H9 (cell line): Measurements from ENCODE around the gene NCAM1. TPM values are rescaled to one million over a fixed set of nuclear protein-coding genes. Genes with fewer than 3 reads are reported as not detected.

Experiments used
- DNase-seq: peaks from one replicate; pipeline ENCODE4 v3.0.0-alpha.2; 2017
- H2AFZ ChIP-seq: one replicate; pipeline ENCODE4 v1.6.1; 2013; ENCODE audit warnings: mild to moderate bottlenecking, low read length, control low read depth, moderate library complexity
- H2AK5ac ChIP-seq: 2 replicates; pipeline ENCODE4 v1.6.1; 2013; ENCODE audit warnings: low read length, control low read depth, mixed read lengths; ENCODE audit not compliant: insufficient read length
- H2BK120ac ChIP-seq: one replicate; pipeline ENCODE4 v1.6.1; 2013; ENCODE audit warnings: low read depth, mild to moderate bottlenecking, low read length, control low read depth, inconsistent platforms; ENCODE audit not compliant: poor library complexity, severe bottlenecking
- H2BK12ac ChIP-seq: 2 replicates; pipeline ENCODE4 v1.6.1; 2013; ENCODE audit warnings: low read length, control low read depth, mixed read lengths, low read depth; ENCODE audit not compliant: insufficient read length
- H2BK15ac ChIP-seq: 2 replicates; pipeline ENCODE4 v1.6.1; 2013; ENCODE audit warnings: low read depth, low read length, control low read depth
- H2BK20ac ChIP-seq: one replicate; pipeline ENCODE4 v1.6.1; 2013; ENCODE audit warnings: low read depth, mild to moderate bottlenecking, low read length, control low read depth, inconsistent platforms; ENCODE audit not compliant: poor library complexity, severe bottlenecking
- H2BK5ac ChIP-seq: 2 replicates; pipeline ENCODE4 v1.6.1; 2013; ENCODE audit warnings: low read length, control low read depth, mixed read lengths; ENCODE audit not compliant: insufficient read length
- H3K14ac ChIP-seq: 2 replicates; pipeline ENCODE4 v1.6.1; 2013; ENCODE audit warnings: low read length, control low read depth; ENCODE audit not compliant: insufficient read depth
- H3K18ac ChIP-seq: 2 replicates; pipeline ENCODE4 v1.6.1; 2013; ENCODE audit warnings: low read depth, mild to moderate bottlenecking, mixed read lengths, low read length, control low read depth; ENCODE audit not compliant: insufficient read length
- H3K23ac ChIP-seq: 2 replicates; pipeline ENCODE4 v1.6.1; 2013; ENCODE audit warnings: low read length, control low read depth, mixed read lengths, low read depth; ENCODE audit not compliant: insufficient read length
- H3K23me2 ChIP-seq: 2 replicates; pipeline ENCODE4 v1.6.1; 2013; ENCODE audit warnings: low read depth, mild to moderate bottlenecking, mixed read lengths, low read length, control low read depth; ENCODE audit not compliant: insufficient read length, poor library complexity, severe bottlenecking
- H3K27ac ChIP-seq: 2 replicates; pipeline ENCODE4 v1.5.1; 2013; ENCODE audit warnings: low read length, control low read depth, mixed read lengths, low read depth; ENCODE audit not compliant: insufficient read length
- H3K27me3 ChIP-seq: 2 replicates; pipeline ENCODE4 v1.6.1; 2013; ENCODE audit warnings: low read length, control low read depth, inconsistent platforms; ENCODE audit not compliant: insufficient read depth
- H3K4ac ChIP-seq: 2 replicates; pipeline ENCODE4 v1.6.1; 2013; ENCODE audit warnings: low read depth, mild to moderate bottlenecking, control low read depth, inconsistent platforms, low read length, moderate library complexity
- H3K4me1 ChIP-seq: 2 replicates; pipeline ENCODE4 v1.6.1; 2013; ENCODE audit warnings: low read length, control low read depth, inconsistent platforms; ENCODE audit not compliant: insufficient read depth
- H3K4me2 ChIP-seq: 2 replicates; pipeline ENCODE4 v1.6.1; 2013; ENCODE audit warnings: low read length, control low read depth, mixed read lengths; ENCODE audit not compliant: insufficient read length, insufficient read depth
- H3K56ac ChIP-seq: 2 replicates; pipeline ENCODE4 v1.6.1; 2013; ENCODE audit warnings: low read depth, mild to moderate bottlenecking, mixed read lengths, low read length, control low read depth; ENCODE audit not compliant: insufficient read length
- H3K79me1 ChIP-seq: 2 replicates; pipeline ENCODE4 v1.6.1; 2013; ENCODE audit warnings: low read depth, mild to moderate bottlenecking, moderate library complexity, low read length, control low read depth, inconsistent platforms; ENCODE audit not compliant: insufficient read depth, poor library complexity, severe bottlenecking
- H3K79me2 ChIP-seq: 2 replicates; pipeline ENCODE4 v1.6.1; 2013; ENCODE audit warnings: low read length, control low read depth, inconsistent platforms; ENCODE audit not compliant: insufficient read depth
- H3K9ac ChIP-seq: 2 replicates; pipeline ENCODE4 v1.6.1; 2013; ENCODE audit warnings: low read length, control low read depth, mixed read lengths; ENCODE audit not compliant: insufficient read length; ENCODE audit errors: extremely low read depth
- H3K9me3 ChIP-seq: one replicate; pipeline ENCODE4 v1.6.1; 2013; ENCODE audit warnings: low read depth, low read length, inconsistent platforms; ENCODE audit not compliant: control insufficient read depth
- H3T11ph ChIP-seq: one replicate; pipeline ENCODE4 v1.6.1; 2013; ENCODE audit warnings: mild to moderate bottlenecking, low read length, control low read depth, inconsistent platforms
- H4K20me1 ChIP-seq: one replicate; pipeline ENCODE4 v1.6.1; 2013; ENCODE audit not compliant: control insufficient read depth, insufficient read length, insufficient read depth
- H4K5ac ChIP-seq: 2 replicates; pipeline ENCODE4 v1.6.1; 2013; ENCODE audit warnings: low read depth, mild to moderate bottlenecking, mixed read lengths, low read length, control low read depth; ENCODE audit not compliant: insufficient read length
- H4K8ac ChIP-seq: replicated peaks from 2 replicates; pipeline ENCODE4 v1.6.1; 2013; ENCODE audit warnings: low read length, control low read depth, mixed read lengths, low read depth; ENCODE audit not compliant: insufficient read length
- H4K91ac ChIP-seq: 2 replicates; pipeline ENCODE4 v1.6.1; 2013; ENCODE audit warnings: low read depth, mild to moderate bottlenecking, moderate library complexity, mixed read lengths, low read length, control low read depth; ENCODE audit not compliant: insufficient read length
- H3K27ac Mint-ChIP-seq, 3 experiments: 2 replicates in 2 of 3; 3 replicates in 1 of 3; pipeline ENCODE4 v1.8.0; 2020 to 2021; ENCODE audit warnings: mixed read lengths in 3 of 3, mild to moderate bottlenecking in 1 of 3, moderate library complexity in 1 of 3
- H3K27me3 Mint-ChIP-seq: 2 replicates; pipeline ENCODE4 v1.8.0; 2021; ENCODE audit warnings: low read depth, mild to moderate bottlenecking, moderate library complexity, mixed read lengths
- H3K36me3 Mint-ChIP-seq, 3 experiments: 2 replicates in 2 of 3; 3 replicates in 1 of 3; pipeline ENCODE4 v1.8.0; 2020 to 2021; ENCODE audit warnings: low read depth in 3 of 3, mixed read lengths in 3 of 3; ENCODE audit not compliant: insufficient read depth in 1 of 3
- H3K4me1 Mint-ChIP-seq, 2 experiments: 2 replicates each; pipeline ENCODE4 v1.8.0; 2020; ENCODE audit warnings: mixed read lengths in 2 of 2
- H3K4me3 Mint-ChIP-seq, 2 experiments: 2 replicates in 1 of 2; 3 replicates in 1 of 2; pipeline ENCODE4 v1.8.0; 2020 to 2021; ENCODE audit warnings: mild to moderate bottlenecking in 2 of 2, mixed read lengths in 2 of 2, moderate library complexity in 1 of 2
- H3K9me3 Mint-ChIP-seq, 2 experiments: 2 replicates in 1 of 2; 3 replicates in 1 of 2; pipeline ENCODE4 v1.8.0; 2020; ENCODE audit warnings: mild to moderate bottlenecking in 2 of 2, mixed read lengths in 2 of 2, moderate library complexity in 1 of 2
- CTCF ChIP-seq: fragments of 200-600 bp; sonication (generic); conservative IDR thresholded peaks from 3 replicates; pipeline ENCODE4 v1.8.0; 2021; ENCODE audit warnings: antibody characterized with exemption, mild to moderate bottlenecking
- WGBS: extraction: QIAGEN DNeasy Blood & Tissue Kit; methylation state at CpG from one replicate; pipeline ENCODE4 v1.1.7; 2013; ENCODE audit warnings: missing lambda C conversion rate, low lambda C conversion rate, mixed read lengths; ENCODE audit not compliant: insufficient read length; ENCODE audit errors: extremely low coverage; 5-methylcytosine and 5-hydroxymethylcytosine counted together
- total RNA-seq: library from RNA; stranded (reverse); gene quantifications from 2 replicates; pipeline ENCODE4 v1.2.1, GENCODE V29; 2021

The NCAM1 gene
- total RNA-seq, 1 experiment from 2014 or later = 2.5 TPM

DNA sequence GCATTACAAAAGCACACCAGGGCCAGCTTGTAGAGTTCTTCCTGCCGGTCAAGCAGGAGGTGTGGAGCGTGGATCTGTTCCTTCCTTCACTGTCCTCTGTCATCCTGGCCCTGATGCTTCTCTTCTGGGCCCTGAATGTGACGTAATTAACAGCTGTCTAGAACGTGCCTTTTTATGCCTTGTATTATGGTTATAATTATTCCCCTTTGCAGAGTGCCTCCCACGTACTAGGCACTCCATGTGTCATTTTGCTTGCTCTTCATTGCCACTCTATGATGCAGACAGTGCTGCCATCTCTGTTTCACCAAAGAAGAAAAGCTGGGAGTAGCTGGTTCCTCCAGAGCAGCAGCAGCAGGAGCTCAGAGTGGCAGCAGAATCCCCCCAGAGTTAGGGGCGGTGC, 221.1 kb downstream of the NCAM1 start:
- no peak overlapping the region for H2BK5ac ChIP-seq
- no peaks in the 10 kb centered on the region for H3K23me2 ChIP-seq
- no peak overlapping the region for H2BK15ac ChIP-seq
- H3K9me3 ChIP-seq = no peaks in the 10 kb centered on the region
- H2BK120ac ChIP-seq = no peak overlapping the region
- no peaks in the 10 kb centered on the region for H3K36me3 Mint-ChIP-seq
- no peaks in the 10 kb centered on the region for H4K20me1 ChIP-seq
- H3K4me1 ChIP-seq = peaks cover 4% of the 10 kb centered on the region; the same call in 1 of the 2 replicates
- H2AK5ac ChIP-seq = no peak overlapping the region
- no peaks in the 10 kb centered on the region for H3K79me1 ChIP-seq
- H3T11ph ChIP-seq = no peak overlapping the region
- no peak overlapping the region for H3K18ac ChIP-seq
- DNase-seq = no peak
- H3K23ac ChIP-seq = no peak overlapping the region
- H3K27ac ChIP-seq = no peak overlapping the region
- no peak overlapping the region for H2BK20ac ChIP-seq
- no CpG with 5 or more reads among the region's 6 CpGs for WGBS
- peaks cover 26 to 29% of the 10 kb centered on the region in 2 experiments for H3K4me1 Mint-ChIP-seq
- no peak overlapping the region for H3K56ac ChIP-seq
- peaks cover 3% of the 10 kb centered on the region; the same call in 1 of the 2 replicates for H3K27me3 Mint-ChIP-seq
- no peaks in the 10 kb centered on the region for H3K27me3 ChIP-seq
- H3K4me2 ChIP-seq = no peak overlapping the region
- TF ChIP-seq CTCF = no peak
- no peak overlapping the region for H4K91ac ChIP-seq
- no peak overlapping the region for H2AFZ ChIP-seq
- no peaks in the 10 kb centered on the region for H3K79me2 ChIP-seq
- no peak overlapping the region for H2BK12ac ChIP-seq
- no peak overlapping the region for H3K9ac ChIP-seq
- H4K8ac ChIP-seq = no peak overlapping the region
- H3K27ac Mint-ChIP-seq = no peak overlapping the region
- no peaks in the 10 kb centered on the region; a peak in 2 of 5 replicates for H3K9me3 Mint-ChIP-seq
- H3K4me3 Mint-ChIP-seq = no peak overlapping the region
- H3K14ac ChIP-seq = no peak overlapping the region; the same call in 1 of the 2 replicates
- no peak overlapping the region for H4K5ac ChIP-seq
- no peak overlapping the region for H3K4ac ChIP-seq
